ENCODE measurements around the gene TRPC3. TPM values are rescaled to one million over a fixed set of nuclear protein-coding genes. Genes with fewer than 3 reads are reported as not detected.

The TRPC3 gene
- total RNA-seq, 1 experiment from 2014 or later = 0.24 TPM

DNA sequence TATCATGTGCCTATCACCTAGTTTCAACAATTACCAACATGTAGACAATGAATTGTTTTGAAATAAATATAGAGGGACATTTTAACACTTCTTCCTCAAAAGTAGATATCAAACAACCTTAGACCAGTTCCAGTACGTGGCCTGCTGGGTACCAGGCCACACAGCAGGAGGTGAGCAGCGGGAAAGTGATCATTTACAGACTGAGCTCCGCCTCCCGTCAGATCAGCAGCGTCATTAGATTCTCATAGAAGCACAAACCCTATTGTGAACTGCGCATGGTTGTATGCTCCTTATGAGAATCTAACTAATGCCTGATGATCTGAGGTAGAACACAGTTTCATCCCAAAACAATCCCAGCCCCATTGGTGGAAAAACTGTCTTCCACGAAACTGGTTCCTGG, 88.1 kb downstream of the TRPC3 start:
- Histone ChIP-seq H3K27me3 (ENCODE audit: insufficient read depth, low read depth) (no peaks in the 10 kb centered on the region), H3K36me3 (ENCODE audit: low read depth) (peaks cover 23% of the 10 kb centered on the region), H4K20me1 (ENCODE audit: insufficient read depth) (no peaks in the 10 kb centered on the region), H2AFZ (no peak overlapping the region), H3K9me2 (ENCODE audit: insufficient read depth) (no peaks in the 10 kb centered on the region; the same call in 1 of the 2 replicates), H3K27ac (no peak overlapping the region), H3K9me3 (ENCODE audit: insufficient read depth, low read depth) (no peaks in the 10 kb centered on the region), H3K4me3 (no peak overlapping the region), H3K79me2 (ENCODE audit: low read depth) (peaks cover 2% of the 10 kb centered on the region; the same call in 1 of the 2 replicates), H3K4me1 (replicated peaks; ENCODE audit: insufficient read depth) (peaks cover 2% of the 10 kb centered on the region), H3K4me2 (no peak overlapping the region), H3F3A (ENCODE audit: insufficient read depth, low read depth) (no peaks in the 10 kb centered on the region; the same call in 1 of the 2 replicates)
- intact Hi-C loops (cut with micrococcal nuclease; ENCODE audit: unreplicated experiment) = no loop called here
- TF ChIP-seq, protein P1, sequence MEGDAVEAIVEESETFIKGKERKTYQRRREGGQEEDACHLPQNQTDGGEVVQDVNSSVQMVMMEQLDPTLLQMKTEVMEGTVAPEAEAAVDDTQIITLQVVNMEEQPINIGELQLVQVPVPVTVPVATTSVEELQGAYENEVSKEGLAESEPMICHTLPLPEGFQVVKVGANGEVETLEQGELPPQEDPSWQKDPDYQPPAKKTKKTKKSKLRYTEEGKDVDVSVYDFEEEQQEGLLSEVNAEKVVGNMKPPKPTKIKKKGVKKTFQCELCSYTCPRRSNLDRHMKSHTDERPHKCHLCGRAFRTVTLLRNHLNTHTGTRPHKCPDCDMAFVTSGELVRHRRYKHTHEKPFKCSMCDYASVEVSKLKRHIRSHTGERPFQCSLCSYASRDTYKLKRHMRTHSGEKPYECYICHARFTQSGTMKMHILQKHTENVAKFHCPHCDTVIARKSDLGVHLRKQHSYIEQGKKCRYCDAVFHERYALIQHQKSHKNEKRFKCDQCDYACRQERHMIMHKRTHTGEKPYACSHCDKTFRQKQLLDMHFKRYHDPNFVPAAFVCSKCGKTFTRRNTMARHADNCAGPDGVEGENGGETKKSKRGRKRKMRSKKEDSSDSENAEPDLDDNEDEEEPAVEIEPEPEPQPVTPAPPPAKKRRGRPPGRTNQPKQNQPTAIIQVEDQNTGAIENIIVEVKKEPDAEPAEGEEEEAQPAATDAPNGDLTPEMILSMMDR (conservative IDR thresholded peaks at IDR 0.05) = no peak
- TF ChIP-seq EZH2 (IDR thresholded peaks at IDR 0.05; ENCODE audit: low read depth) = no peak
- ChIA-PET POLR2A (ENCODE audit: unreplicated experiment) (interaction anchor here (0.6 kb wide), 1 partner anchor 630 kb away, joined by 3 read pairs; no protein-coding TSS in a partner anchor), CTCF (interaction anchor here (0.6 kb wide), 2 partner anchors 14 to 675 kb away, joined by 3 to 4 read pairs; no protein-coding TSS in a partner anchor)
- no TSS peak for BruUV-seq (replicated peaks)
- no peak for DNase-seq

- no TSS peak for BruUV-seq (replicated peaks)
- H3K36me3 ChIP-seq (ENCODE audit: low read depth) = peaks cover 9% of the 10 kb centered on the region
These were observed 90.4 kb downstream of the TRPC3 start for GRCh38 chr4:121861426-121861825.

GRCh38 chr4:121860121-121860520, 91.7 kb downstream of the TRPC3 start:
- Histone ChIP-seq H3K79me2 (ENCODE audit: low read depth) (no peaks in the 10 kb centered on the region), H3F3A (ENCODE audit: insufficient read depth, low read depth) (peaks cover 4% of the 10 kb centered on the region; the same call in 1 of the 2 replicates), H2AFZ (no peak overlapping the region), H3K27ac (no peak overlapping the region), H3K36me3 (ENCODE audit: low read depth) (peaks cover 3% of the 10 kb centered on the region; the same call in 1 of the 2 replicates), H3K9me2 (ENCODE audit: insufficient read depth) (no peaks in the 10 kb centered on the region), H3K4me3 (no peak overlapping the region), H3K27me3 (ENCODE audit: insufficient read depth, low read depth) (no peaks in the 10 kb centered on the region), H3K4me1 (replicated peaks; ENCODE audit: insufficient read depth) (no peaks in the 10 kb centered on the region), H4K20me1 (ENCODE audit: insufficient read depth) (no peaks in the 10 kb centered on the region), H3K9me3 (ENCODE audit: insufficient read depth, low read depth) (no peaks in the 10 kb centered on the region), H3K4me2 (no peak overlapping the region)
- ChIA-PET POLR2A (ENCODE audit: unreplicated experiment) (no interaction called here), CTCF (no interaction called here)
- no TSS peak for BruUV-seq (replicated peaks)
- intact Hi-C loops (cut with micrococcal nuclease; ENCODE audit: unreplicated experiment) = no loop called here
- TF ChIP-seq EZH2 (IDR thresholded peaks at IDR 0.05; ENCODE audit: low read depth) = no peak
- TF ChIP-seq, protein P1 (conservative IDR thresholded peaks at IDR 0.05) = no peak
- DNase-seq = no peak

More at GRCh38 chr4:121861426-121861825, 90.4 kb downstream of the TRPC3 start:
- DNase-seq = no peak
- Histone ChIP-seq H4K20me1 (ENCODE audit: insufficient read depth) (no peaks in the 10 kb centered on the region), H3K4me1 (replicated peaks; ENCODE audit: insufficient read depth) (no peaks in the 10 kb centered on the region), H3K27ac (no peak overlapping the region), H3F3A (ENCODE audit: insufficient read depth, low read depth) (no peaks in the 10 kb centered on the region), H3K9me2 (ENCODE audit: insufficient read depth) (no peaks in the 10 kb centered on the region; the same call in 1 of the 2 replicates), H3K79me2 (ENCODE audit: low read depth) (no peaks in the 10 kb centered on the region), H3K27me3 (ENCODE audit: insufficient read depth, low read depth) (no peaks in the 10 kb centered on the region), H3K4me3 (no peak overlapping the region), H2AFZ (no peak overlapping the region), H3K9me3 (ENCODE audit: insufficient read depth, low read depth) (no peaks in the 10 kb centered on the region), H3K4me2 (no peak overlapping the region)
- intact Hi-C loops (cut with micrococcal nuclease; ENCODE audit: unreplicated experiment) = no loop called here
- ChIA-PET CTCF (no interaction called here), POLR2A (ENCODE audit: unreplicated experiment) (no interaction called here)
- TF ChIP-seq, protein P1 (conservative IDR thresholded peaks at IDR 0.05) = no peak
- no peak for TF ChIP-seq EZH2 (IDR thresholded peaks at IDR 0.05; ENCODE audit: low read depth)
